Breast epithelium (tissue), 4 donors: Measurements from ENCODE around the gene ABHD16A. TPM values are rescaled to one million over a fixed set of nuclear protein-coding genes. Genes with fewer than 3 reads are reported as not detected.

ENCODE experiments used
- DNase-seq, 2 donors: peaks; one replicate each; pipeline ENCODE4 v3.0.0-alpha.2; 2019; ENCODE audit warnings: low spot score in 2 of 2
- H3K27ac ChIP-seq, 2 donors: fragments of 200-600 bp; sonication (generic) in 1 of 2; one replicate each; pipeline ENCODE4 v1.5.1; 2016 to 2019; ENCODE audit warnings: mild to moderate bottlenecking in 1 of 2
- H3K27me3 ChIP-seq, 2 donors: fragments of 200-600 bp; sonication (generic) in 1 of 2; one replicate each; pipeline versions ENCODE4 v1.5.1 to v1.6.0; 2017 to 2019; ENCODE audit warnings: control low read depth in 1 of 2, mild to moderate bottlenecking in 1 of 2
- H3K36me3 ChIP-seq: fragments of 200-600 bp; one replicate; pipeline ENCODE4 v1.5.1; 2019
- H3K4me1 ChIP-seq, 2 donors: fragments of 200-600 bp; sonication (generic); one replicate each; pipeline ENCODE4 v1.5.1; 2016 to 2019; ENCODE audit warnings: control low read depth in 1 of 2
- H3K4me3 ChIP-seq, 3 donors: fragments of 200-600 bp; sonication (generic); 1 replicate in 2 of 3; 2 replicates in 1 of 3; pipeline ENCODE4 v1.5.1; 2016 to 2019; ENCODE audit warnings: mild to moderate bottlenecking in 3 of 3, moderate library complexity in 2 of 3
- H3K9me3 ChIP-seq, 2 donors: fragments of 200-600 bp; sonication (generic) in 1 of 2; one replicate each; pipeline ENCODE4 v1.5.1; 2016 to 2019; ENCODE audit warnings: control low read depth in 1 of 2
- POLR2A ChIP-seq: fragments of 450-650 bp; IDR thresholded peaks from one replicate; pipeline ENCODE4 v1.6.1; 2016; ENCODE audit warnings: antibody characterized with exemption, mild to moderate bottlenecking, moderate library complexity
- POLR2AphosphoS5 ChIP-seq, 3 donors: sonication (generic); formaldehyde crosslinking; IDR thresholded peaks; one replicate each; pipeline ENCODE4 v1.6.1; 2017; ENCODE audit warnings: antibody characterized with exemption in 3 of 3
- intact Hi-C: fragments of 100-400 bp; cut with DNase I; formaldehyde crosslinking; loops from one replicate; pipeline ENCODE4 v1.15.1; 2023; ENCODE audit warnings: low total_unique reads
- total RNA-seq, 3 donors: library from RNA; depleted of rRNA; stranded (reverse); fragments of >200 nt; gene quantifications; one replicate each; pipeline ENCODE4 v1.1.0, GENCODE V29; 2016
- TF ChIP-seq, protein P1 (sequence below), 3 donors: fragments of 450-650 bp; IDR thresholded peaks; one replicate each; pipeline ENCODE4 v1.5.1; 2016 to 2017; ENCODE audit warnings: antibody characterized with exemption in 3 of 3, mild to moderate bottlenecking in 3 of 3, moderate library complexity in 3 of 3

The ABHD16A gene
- total RNA-seq, 3 donors from 2014 or later = 42.6 to 62.6 (median 50.5) TPM

GRCh38 chr6:31727034-31727716 lies 24.1 kb upstream of the ABHD16A start:
- Histone ChIP-seq H3K27ac (peak overlapping the region; percentile 58 to 97), H3K4me1 (peaks cover 0 to 5% of the 10 kb centered on the region in 2 donors), H3K9me3 (no peaks in the 10 kb centered on the region), H3K4me3 (no peak overlapping the region), H3K36me3 (peaks cover 6% of the 10 kb centered on the region), H3K27me3 (no peaks in the 10 kb centered on the region)
- intact Hi-C loops = loop anchor here (5.0 kb wide), 1 partner anchor 105 kb away; no protein-coding TSS in a partner anchor
- DNase-seq = no peak
- TF ChIP-seq, protein P1, sequence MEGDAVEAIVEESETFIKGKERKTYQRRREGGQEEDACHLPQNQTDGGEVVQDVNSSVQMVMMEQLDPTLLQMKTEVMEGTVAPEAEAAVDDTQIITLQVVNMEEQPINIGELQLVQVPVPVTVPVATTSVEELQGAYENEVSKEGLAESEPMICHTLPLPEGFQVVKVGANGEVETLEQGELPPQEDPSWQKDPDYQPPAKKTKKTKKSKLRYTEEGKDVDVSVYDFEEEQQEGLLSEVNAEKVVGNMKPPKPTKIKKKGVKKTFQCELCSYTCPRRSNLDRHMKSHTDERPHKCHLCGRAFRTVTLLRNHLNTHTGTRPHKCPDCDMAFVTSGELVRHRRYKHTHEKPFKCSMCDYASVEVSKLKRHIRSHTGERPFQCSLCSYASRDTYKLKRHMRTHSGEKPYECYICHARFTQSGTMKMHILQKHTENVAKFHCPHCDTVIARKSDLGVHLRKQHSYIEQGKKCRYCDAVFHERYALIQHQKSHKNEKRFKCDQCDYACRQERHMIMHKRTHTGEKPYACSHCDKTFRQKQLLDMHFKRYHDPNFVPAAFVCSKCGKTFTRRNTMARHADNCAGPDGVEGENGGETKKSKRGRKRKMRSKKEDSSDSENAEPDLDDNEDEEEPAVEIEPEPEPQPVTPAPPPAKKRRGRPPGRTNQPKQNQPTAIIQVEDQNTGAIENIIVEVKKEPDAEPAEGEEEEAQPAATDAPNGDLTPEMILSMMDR (IDR thresholded peaks at IDR 0.05) = no peak
- TF ChIP-seq POLR2A (no peak), POLR2AphosphoS5 (IDR thresholded peaks at IDR 0.05) (no peak)

DNA sequence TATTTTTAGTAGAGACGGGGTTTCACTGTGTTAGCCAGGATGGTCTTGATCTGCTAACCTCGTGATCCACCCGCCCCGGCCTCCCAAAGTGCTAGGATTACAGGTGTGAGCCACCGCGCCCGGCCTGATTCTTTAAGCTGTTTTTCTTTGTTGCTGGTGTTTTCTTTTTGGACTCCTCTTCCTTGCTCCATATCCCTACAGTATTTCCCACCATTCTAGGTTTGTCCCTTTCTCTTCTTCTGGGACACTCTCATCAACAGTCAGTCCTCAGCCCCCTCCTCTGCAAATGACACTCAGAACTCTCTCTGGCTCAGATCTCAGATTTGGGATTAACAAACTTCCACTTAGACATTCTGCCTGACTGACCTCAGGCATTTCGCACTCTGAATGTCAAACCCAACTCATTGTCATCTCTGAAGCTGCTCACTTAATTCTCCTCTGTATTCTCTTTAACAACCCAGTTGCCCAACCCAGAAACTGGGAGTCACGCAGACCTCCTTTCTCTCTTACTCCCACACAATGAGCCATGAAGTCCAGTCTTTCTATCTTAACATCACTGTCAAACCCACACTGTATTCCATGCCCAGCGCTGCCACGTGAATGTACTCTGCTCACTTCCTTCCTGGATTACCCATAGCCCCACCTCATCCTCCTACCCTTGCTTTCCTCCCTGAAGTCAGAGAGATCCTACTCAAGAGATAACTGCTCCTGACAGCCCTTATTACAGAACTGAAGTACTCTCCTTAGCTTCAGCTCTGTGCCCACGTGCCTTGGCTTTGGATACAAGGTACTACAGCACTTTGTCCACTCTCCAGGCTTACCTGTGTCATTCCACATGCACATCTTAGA lies 22.6 kb upstream of the ABHD16A start:
- Histone ChIP-seq H3K36me3 (peaks cover 6% of the 10 kb centered on the region), H3K27me3 (no peaks in the 10 kb centered on the region), H3K4me1 (peaks cover 0 to 4% of the 10 kb centered on the region in 2 donors), H3K4me3 (no peak overlapping the region), H3K27ac (peak overlapping the region in 1 of 2 donors; percentile 12), H3K9me3 (no peaks in the 10 kb centered on the region)
- TF ChIP-seq POLR2A = no peak
- no peak for TF ChIP-seq POLR2AphosphoS5 (IDR thresholded peaks at IDR 0.05)
- TF ChIP-seq, protein P1 (IDR thresholded peaks at IDR 0.05) = no peak
- intact Hi-C loops = loop anchor here (5.0 kb wide), 1 partner anchor 107 kb away; no protein-coding TSS in a partner anchor
- DNase-seq = no peak

DNA sequence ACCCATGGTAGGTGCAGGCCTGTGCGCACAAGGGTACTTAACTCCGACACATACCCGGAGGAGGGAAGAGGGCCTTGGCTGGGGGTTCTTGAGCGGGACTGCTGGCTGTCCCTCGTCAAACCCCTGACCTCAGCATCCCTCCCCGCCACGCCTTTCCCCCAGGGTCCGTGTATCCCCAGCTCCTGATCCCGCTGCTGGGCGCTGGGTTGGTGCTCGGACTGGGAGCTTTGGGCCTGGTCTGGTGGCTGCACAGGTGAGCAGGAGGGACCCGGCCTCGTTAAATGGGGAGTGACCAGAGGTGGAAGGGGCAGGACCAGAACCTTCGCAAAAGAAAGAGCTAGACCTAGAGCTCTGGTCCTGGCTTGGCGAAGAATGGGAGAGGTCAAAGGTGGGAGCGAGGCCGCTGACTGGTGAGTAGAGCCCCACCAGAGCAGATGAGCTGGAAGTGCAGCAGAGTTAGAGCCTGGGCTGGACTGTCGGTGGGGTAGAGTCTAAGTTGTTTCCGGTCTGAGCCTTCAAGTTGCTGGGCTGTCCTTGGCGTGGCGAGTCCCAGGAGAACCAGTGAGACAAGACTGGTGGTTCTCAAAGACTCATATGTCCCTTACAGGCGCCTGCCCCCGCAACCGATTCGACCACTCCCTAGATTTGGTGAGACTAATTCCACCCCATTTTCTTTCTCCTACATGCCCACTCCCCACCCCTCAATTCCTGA lies 21.0 kb upstream of the ABHD16A start:
- DNase-seq = no peak
- Histone ChIP-seq H3K9me3 (no peaks in the 10 kb centered on the region), H3K4me3 (no peak overlapping the region), H3K27me3 (no peaks in the 10 kb centered on the region), H3K36me3 (peaks cover 6% of the 10 kb centered on the region), H3K4me1 (no peaks in the 10 kb centered on the region), H3K27ac (no peak overlapping the region)
- TF ChIP-seq, protein P1 (IDR thresholded peaks at IDR 0.05) = no peak
- TF ChIP-seq POLR2AphosphoS5 (IDR thresholded peaks at IDR 0.05) (no peak), POLR2A (no peak)
- intact Hi-C loops = no loop called here

GRCh38 chr6:31723245-31723979 lies 20.3 kb upstream of the ABHD16A start, which contains the start of gene MPIG6B:
Gene MPIG6B (plus strand): TSS chr6:31723373. CDS start chr6:31723384, 11 bp downstream.
- peaks cover 6% of the 10 kb centered on the region for H3K36me3 ChIP-seq
- H3K4me1 ChIP-seq = no peaks in the 10 kb centered on the region
- TF ChIP-seq, protein P1 (IDR thresholded peaks at IDR 0.05) = no peak
- TF ChIP-seq POLR2A = no peak
- TF ChIP-seq POLR2AphosphoS5 (IDR thresholded peaks at IDR 0.05) = no peak
- no peak within 1 kb of the TSS for H3K4me3 ChIP-seq
- DNase-seq = no peak
- no peak within 1 kb of the TSS for H3K27ac ChIP-seq
- no peaks in the 10 kb centered on the region for H3K9me3 ChIP-seq
- intact Hi-C loops = no loop called here
- H3K27me3 ChIP-seq = no peaks in the 10 kb centered on the region
